GM19193 (cell line): ENCODE data around the gene MYLK.

Experiments used
- POLR2A ChIP-seq: IDR thresholded peaks from 4 replicates; pipeline ENCODE4 v1.6.1; 2011; ENCODE audit not compliant: insufficient read depth, insufficient read length; ENCODE audit errors: extremely low read depth

The MYLK gene

DNA sequence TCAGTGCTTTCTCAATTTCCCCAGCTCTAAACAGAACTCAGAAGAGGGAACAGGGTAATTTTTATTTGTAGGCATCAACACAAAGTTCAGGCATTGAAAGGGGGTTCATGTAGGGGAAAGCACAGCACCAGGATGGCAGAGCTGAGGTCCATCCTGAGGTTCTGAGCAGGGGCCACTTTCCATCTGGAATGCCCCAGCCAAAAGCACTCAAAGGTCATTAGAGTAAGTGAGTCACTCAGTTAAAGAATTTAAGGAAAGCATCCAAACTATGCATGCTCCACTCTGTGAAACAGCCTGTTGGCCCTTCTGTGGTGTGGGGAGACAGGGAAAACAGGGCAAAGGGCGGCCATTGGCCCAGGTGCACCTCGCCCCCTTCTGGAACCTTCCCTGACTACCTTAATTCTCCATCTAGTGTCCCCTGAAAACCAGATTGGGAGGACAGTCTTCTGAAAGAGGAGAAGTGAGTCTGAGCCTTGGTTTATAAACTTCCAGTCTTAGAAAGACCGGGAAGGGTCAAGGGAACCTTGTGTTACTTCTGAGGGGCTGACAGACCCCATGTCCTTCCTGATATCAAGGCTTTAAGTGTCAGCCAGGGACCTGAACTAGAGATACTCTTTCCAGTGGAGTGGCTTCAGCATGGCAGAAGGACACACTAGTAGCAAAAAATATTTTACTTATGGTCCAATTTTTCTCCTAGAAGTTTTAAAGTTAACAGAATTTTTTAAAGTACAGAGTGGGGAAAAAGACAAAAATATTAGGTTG lies 133.3 kb downstream of the MYLK start:
- no peak for TF ChIP-seq POLR2A

DNA sequence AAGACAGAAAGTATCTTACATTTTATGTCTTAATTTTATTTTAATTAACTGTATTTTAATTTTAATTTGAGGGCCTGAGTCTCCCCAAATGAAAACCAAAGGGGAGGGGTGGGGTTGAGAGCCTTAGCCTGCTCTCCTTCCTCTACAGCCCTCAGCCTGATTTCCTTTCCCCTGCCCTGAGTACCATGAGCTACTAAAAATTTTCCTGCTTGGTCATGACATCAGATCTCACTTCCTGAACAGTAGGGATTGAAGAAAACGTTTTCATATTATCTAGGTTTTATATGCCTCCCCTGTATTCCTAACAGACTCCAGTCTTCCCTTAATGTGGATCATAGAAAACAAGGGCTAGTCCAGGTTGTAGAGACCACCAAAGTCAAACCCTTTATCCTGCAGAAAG lies 133.9 kb downstream of the MYLK start:
- no peak for TF ChIP-seq POLR2A

GRCh38 chr3:123749711-123750110 lies 134.4 kb downstream of the MYLK start:
- no peak for TF ChIP-seq POLR2A

DNA sequence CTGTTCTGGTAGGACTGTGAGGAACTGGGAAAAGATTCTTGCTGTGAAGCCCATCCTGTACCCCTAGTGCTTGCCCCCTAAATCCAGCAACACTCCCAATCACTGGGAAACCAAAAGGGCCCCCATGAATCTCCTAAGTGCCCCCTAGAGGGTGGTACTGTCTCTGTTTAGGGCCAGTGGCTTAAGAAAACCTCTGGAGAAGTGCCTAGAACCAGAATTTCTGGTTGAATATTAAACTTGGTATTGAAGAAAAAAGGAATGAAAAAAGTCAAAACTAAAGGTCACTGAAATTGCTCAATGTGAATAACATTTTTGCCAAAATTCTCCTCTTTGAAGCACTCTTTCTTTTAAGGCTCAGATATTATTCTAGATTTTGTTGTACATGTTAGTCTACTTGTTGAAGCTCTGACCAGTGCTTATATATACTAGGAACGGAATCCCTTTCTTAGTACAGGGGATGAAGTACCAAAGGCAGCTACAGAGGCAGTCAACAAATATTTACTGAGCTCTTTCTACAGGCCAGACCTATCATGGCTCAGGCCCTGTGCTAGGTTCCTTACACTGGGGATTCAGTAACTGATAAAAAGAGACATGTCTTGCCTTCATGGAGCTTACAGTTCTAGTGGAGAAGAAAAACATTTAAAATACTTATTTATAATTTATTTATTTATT lies 138.8 kb downstream of the MYLK start:
- no peak for TF ChIP-seq POLR2A

DNA sequence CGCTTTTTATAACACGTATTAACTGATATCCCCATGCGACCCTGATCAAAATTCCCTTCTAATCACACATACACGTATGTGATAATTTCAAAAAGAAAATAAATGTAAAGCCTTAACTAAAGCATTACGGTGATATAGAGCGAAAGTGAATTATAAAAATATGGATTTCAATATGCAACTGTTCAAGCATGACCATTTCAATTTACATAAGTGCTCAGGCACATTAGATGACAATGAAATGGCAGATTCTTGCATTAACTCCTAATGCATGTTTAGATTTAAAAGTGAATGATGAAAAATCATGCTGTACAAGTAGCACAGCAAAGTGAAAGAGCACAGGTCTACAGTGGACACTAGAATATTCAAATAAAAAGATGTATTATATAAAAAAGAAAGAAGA lies 140.1 kb downstream of the MYLK start:
- no peak for TF ChIP-seq POLR2A

GRCh38 chr3:123743121-123743520 lies 141.0 kb downstream of the MYLK start:
- TF ChIP-seq POLR2A, result no peak

DNA sequence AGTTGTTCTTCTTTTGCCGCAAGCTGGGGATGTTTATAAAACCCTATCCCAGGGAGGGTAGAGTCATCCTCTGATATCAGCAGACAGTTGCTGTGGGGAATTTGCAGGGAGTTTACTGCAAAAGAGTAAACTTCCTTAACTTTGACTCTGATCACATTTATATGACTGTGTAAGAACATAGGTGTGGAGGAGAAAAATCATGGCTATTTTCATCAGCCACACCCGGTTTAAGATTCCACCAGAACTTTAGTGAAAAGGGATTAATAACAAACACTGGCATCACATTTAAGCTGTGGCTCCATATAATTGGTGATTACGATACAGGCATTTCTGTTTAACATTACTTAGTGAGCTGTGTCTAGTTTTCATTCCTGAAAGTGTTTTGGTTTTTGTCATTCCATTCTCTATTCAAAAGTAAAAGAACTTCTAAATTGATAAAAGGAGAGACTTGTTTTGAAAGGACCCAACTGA lies 143.1 kb downstream of the MYLK start:
- TF ChIP-seq POLR2A, result no peak

GRCh38 chr3:123740391-123740822 lies 143.7 kb downstream of the MYLK start:
- no peak for TF ChIP-seq POLR2A

DNA sequence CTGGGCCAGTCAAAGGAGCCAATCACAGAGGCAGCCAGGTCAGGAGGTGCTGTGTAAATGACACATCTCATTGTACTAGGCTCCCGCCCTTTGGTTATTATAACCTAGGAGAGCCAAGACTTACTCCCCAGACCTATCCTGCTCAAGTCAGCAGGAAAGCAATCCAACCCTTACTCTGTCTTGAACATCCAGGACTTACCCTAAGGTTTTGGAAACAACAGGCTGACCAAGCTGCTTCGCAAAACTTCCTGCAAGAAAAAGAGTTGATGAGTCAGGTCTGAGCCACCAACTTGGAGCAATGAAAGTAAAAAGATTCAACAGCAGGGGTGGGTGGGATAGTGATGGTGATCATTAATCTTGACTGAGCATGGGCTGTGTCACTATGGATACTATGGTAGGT lies 144.4 kb downstream of the MYLK start:
- no peak for TF ChIP-seq POLR2A

DNA sequence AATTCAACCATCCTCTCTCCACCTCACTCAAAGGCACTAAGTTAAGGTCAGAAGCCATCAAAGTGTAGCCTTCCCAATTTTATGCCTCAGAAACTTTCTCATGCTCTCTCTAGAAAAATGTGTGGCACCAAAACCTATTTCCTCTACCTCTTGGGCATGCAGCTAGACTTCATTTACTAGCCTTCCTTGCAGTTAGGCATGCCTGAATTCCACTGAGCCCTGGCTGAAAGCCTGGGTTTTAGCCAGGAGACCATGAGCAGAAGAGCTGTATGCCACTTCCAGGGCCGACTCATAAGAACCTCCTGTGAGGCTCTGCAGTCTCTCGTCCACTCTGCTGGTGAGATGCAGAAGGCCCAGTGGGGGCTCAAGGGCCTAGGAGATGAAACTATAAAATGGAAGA lies 145.0 kb downstream of the MYLK start:
- TF ChIP-seq POLR2A, result no peak

- TF ChIP-seq POLR2A, result no peak
These were observed 147.0 kb downstream of the MYLK start for GRCh38 chr3:123737168-123737567.

DNA sequence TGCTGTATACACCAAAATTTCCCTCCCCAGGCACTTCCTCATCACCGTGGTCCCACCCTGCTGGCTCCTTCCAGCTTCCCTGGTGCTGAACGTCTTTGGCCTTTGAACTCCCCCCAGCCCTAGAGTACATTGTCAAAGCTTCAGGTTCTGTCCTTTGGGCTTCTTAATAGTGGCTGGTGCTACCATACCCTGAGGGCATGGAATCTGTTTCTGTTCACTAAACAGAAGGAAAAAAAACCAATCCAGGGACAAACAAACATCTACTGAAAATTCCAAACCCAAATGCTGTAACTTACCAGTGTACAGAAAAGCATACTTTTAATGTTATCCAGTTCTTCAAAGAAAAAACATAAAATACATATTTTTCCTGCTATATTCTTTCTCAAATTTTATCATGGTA lies 148.7 kb downstream of the MYLK start:
- no peak for TF ChIP-seq POLR2A

DNA sequence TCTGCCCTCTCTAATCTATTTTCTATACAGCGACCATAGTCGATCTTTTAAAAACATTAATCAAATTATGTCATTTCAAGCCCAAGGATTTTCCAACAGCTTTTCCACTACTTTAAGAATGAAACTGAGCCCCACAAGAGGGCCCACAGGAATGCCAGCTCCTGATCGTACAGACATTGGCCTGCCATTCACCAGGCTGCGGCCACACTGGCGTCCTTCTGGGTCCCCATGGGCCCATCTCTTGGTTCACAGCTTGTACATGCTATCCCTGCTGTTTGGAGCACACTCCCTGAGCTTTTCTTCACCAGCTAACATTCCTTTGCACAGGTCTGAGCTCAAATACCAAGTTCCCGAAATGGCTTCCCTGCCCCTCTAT lies 149.6 kb downstream of the MYLK start:
- no peak for TF ChIP-seq POLR2A

DNA sequence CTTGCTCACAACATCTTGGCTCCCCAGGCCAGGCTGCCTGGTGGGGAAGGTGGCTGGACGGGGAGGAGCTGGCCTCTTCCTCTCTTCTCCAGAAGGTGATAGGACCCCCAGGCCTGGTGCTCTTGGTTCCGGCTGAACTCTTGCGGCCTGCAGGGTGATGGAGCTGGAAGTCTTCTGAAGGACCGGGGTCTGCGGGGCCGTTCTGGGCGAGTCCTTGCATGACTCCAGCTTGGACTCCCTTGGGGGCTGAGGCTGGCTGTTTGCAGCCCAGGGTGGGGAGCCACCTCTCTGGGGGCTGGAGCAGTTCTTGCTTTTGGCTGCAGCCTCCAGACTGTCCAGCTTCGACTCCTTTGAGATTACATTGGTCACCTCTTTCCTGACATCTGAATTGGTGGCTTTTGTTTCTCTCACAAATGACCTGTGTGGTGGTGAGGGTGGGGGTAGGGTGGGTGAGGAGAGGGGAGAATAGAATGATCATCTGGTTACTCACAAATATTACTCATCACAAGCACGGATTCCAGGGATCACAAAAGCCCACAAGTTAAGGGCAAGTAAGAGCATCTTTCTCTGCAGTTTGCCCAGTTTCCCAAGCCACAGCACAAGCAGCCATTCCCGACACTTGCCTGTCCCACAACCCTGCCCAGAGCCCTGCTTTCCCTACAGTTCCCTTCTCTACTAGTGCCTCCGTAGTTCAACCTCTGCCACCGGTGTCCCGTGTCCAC lies 150.2 kb downstream of the MYLK start:
- TF ChIP-seq POLR2A, result no peak

DNA sequence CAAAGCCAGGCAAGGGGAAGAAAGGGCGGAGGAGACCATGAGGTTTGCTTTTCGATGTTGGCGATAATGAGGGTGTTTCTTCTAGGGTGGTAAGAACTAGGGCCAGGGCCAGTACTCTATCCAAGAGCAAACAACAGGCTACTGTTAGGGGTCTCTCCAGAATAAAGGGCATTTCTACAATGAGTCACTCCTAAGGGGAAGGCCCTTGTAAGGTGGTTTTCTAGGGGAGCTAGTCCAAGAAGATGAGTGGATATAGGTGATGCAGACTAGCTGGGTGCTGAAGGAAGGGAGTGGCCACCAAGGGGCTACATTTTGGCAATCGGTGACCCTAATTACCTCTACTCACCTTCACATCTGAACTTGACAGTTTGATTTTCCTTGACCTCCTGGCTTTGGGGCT lies 150.8 kb downstream of the MYLK start:
- no peak for TF ChIP-seq POLR2A

- TF ChIP-seq POLR2A, result no peak
These were observed 151.7 kb downstream of the MYLK start for GRCh38 chr3:123732447-123732846.

GRCh38 chr3:123730829-123731228 lies 153.3 kb downstream of the MYLK start:
- no peak for TF ChIP-seq POLR2A

- TF ChIP-seq POLR2A, result no peak
These were observed 155.1 kb downstream of the MYLK start for GRCh38 chr3:123728991-123729390.
